Mammary epithelial cell (primary cell): ENCODE measurements around the gene GREM1.

Experiments used
- CTCF ChIP-seq, 2 donors: IDR thresholded peaks in 1 of 2; conservative IDR thresholded peaks in 1 of 2; 2 replicates each; pipeline ENCODE4 v1.5.1; 2011 to 2012; ENCODE audit warnings: inconsistent platforms in 2 of 2, low read length in 2 of 2, mild to moderate bottlenecking in 2 of 2, control low read depth in 1 of 2, low read depth in 1 of 2; ENCODE audit not compliant: insufficient read depth in 1 of 2; ENCODE audit errors: extremely low read depth in 1 of 2
- EZH2 ChIP-seq: IDR thresholded peaks from 2 replicates; pipeline ENCODE4 v1.6.1; 2012; ENCODE audit warnings: low read length, inconsistent platforms, borderline replicate concordance

GRCh38 chr15:32736701-32737061, 18.9 kb downstream of the GREM1 start:
- TF ChIP-seq CTCF (conservative IDR thresholded peaks at IDR 0.05 in 1 of 2, IDR thresholded peaks at IDR 0.05 in 1 of 2; ENCODE audit: extremely low read depth in 1 of 2, insufficient read depth in 1 of 2, low read depth in 1 of 2, low read length in 2 of 2): no peak
- no peak for TF ChIP-seq EZH2
